H1 (cell line): ENCODE data around the gene TFDP1. TPM values are rescaled to one million over a fixed set of nuclear protein-coding genes. Genes with fewer than 3 reads are reported as not detected.

Experiments
- CTCF ChIA-PET: fragments of 300-600 bp; sonication (Branson Sonifier 250); formaldehyde crosslinking; loops from one replicate; lab custom pipeline; 2021; ENCODE audit not compliant: partially characterized antibody; lab: Charles Lee
- POLR2A ChIA-PET: fragments of 300-600 bp; sonication (Branson Sonifier 250); formaldehyde crosslinking; loops from one replicate; lab custom pipeline; 2021; ENCODE audit warnings: inconsistent platforms; ENCODE audit not compliant: partially characterized antibody; lab: Charles Lee
- DNase-seq, 2 experiments: peaks; one replicate each; pipeline versions ENCODE4 v3.0.0 to v3.0.0-alpha.2; 2010 to 2022; ENCODE audit warnings: low spot score in 2 of 2, low read depth in 1 of 2, mixed read lengths in 1 of 2
- FAIRE-seq: peaks from 2 replicates; lab custom pipeline; 2011; peaks lifted over from hg19 to GRCh38; lab: Jason Lieb, UNC
- H2AFZ ChIP-seq: 2 replicates; pipeline ENCODE4 v1.8.1; 2012; ENCODE audit warnings: low read length, inconsistent platforms
- H2AK5ac ChIP-seq: 2 replicates; pipeline ENCODE4 v1.6.1; 2013; ENCODE audit warnings: low read depth, low read length
- H2BK120ac ChIP-seq: replicated peaks from 2 replicates; pipeline ENCODE3; 2013; ENCODE audit warnings: low read depth, low read length, inconsistent platforms
- H2BK12ac ChIP-seq: 2 replicates; pipeline ENCODE4 v1.6.1; 2013; ENCODE audit warnings: low read depth, low read length
- H2BK15ac ChIP-seq: 2 replicates; pipeline ENCODE4 v1.6.1; 2013; ENCODE audit warnings: low read length
- H2BK20ac ChIP-seq: 2 replicates; pipeline ENCODE4 v1.6.1; 2013; ENCODE audit warnings: low read length
- H2BK5ac ChIP-seq: 2 replicates; pipeline ENCODE4 v1.6.1; 2013; ENCODE audit warnings: low read depth, low read length
- H3K14ac ChIP-seq: 2 replicates; pipeline ENCODE4 v1.6.1; 2013; ENCODE audit warnings: inconsistent platforms; ENCODE audit not compliant: insufficient read length
- H3K18ac ChIP-seq: 2 replicates; pipeline ENCODE4 v1.6.1; 2013; ENCODE audit warnings: low read length; ENCODE audit errors: extremely low read depth
- H3K23ac ChIP-seq: 2 replicates; pipeline ENCODE4 v1.6.1; 2013; ENCODE audit warnings: inconsistent platforms; ENCODE audit not compliant: insufficient read length
- H3K23me2 ChIP-seq: 2 replicates; pipeline ENCODE4 v1.6.1; 2013; ENCODE audit warnings: low read depth, low read length
- H3K27ac ChIP-seq: 2 replicates; pipeline ENCODE4 v1.6.1; 2011; ENCODE audit warnings: low read depth, low read length, inconsistent platforms
- H3K27me3 ChIP-seq, 4 experiments: replicated peaks in 1 of 4; 1 replicate in 1 of 4; 2 replicates in 3 of 4; pipeline versions ENCODE4 v1.6.1 to v1.8.1; 2011 to 2013; ENCODE audit warnings: low read length in 3 of 4, mild to moderate bottlenecking in 3 of 4, inconsistent platforms in 2 of 4, mixed read lengths in 2 of 4, moderate library complexity in 1 of 4; ENCODE audit not compliant: control insufficient read depth in 3 of 4, insufficient read depth in 3 of 4; ENCODE audit errors: extremely low read depth in 1 of 4
- H3K36me3 ChIP-seq, 4 experiments: 2 replicates each; pipeline versions ENCODE4 v1.6.1 to v1.8.1; 2011 to 2013; ENCODE audit warnings: mild to moderate bottlenecking in 4 of 4, low read length in 3 of 4, moderate library complexity in 2 of 4, control low read depth in 1 of 4, inconsistent platforms in 1 of 4; ENCODE audit not compliant: insufficient read depth in 4 of 4, control insufficient read depth in 2 of 4
- H3K4ac ChIP-seq: replicated peaks from 2 replicates; pipeline ENCODE3; 2013; ENCODE audit warnings: low read length, low read depth, mixed read lengths, inconsistent platforms; ENCODE audit not compliant: insufficient read length
- H3K4me1 ChIP-seq, 4 experiments: replicated peaks in 1 of 4; 1 replicate in 1 of 4; 2 replicates in 3 of 4; pipeline versions ENCODE4 v1.6.1 to v1.8.1; 2011 to 2013; ENCODE audit warnings: low read length in 3 of 4, inconsistent platforms in 2 of 4, mixed read lengths in 1 of 4; ENCODE audit not compliant: insufficient read depth in 4 of 4, control insufficient read depth in 3 of 4
- H3K4me2 ChIP-seq, 2 experiments: 2 replicates each; pipeline versions ENCODE4 v1.6.1 to v1.8.1; 2011 to 2013; ENCODE audit warnings: low read depth in 2 of 2, low read length in 2 of 2, control low read depth in 1 of 2, inconsistent platforms in 1 of 2, mild to moderate bottlenecking in 1 of 2; ENCODE audit not compliant: insufficient read depth in 1 of 2
- H3K4me3 ChIP-seq, 4 experiments: fragments of 200-600, 300-600 bp in 1 of 4; sonication (generic), shearing (Covaris generic), sonication (Bioruptor Twin) in 1 of 4; 2 replicates each; pipeline versions ENCODE4 v1.5.1 to v1.8.1; 2011 to 2016; ENCODE audit warnings: low read length in 4 of 4, low read depth in 3 of 4, control low read depth in 2 of 4, inconsistent platforms in 2 of 4, mild to moderate bottlenecking in 2 of 4, mixed read lengths in 1 of 4, moderate library complexity in 1 of 4; ENCODE audit not compliant: insufficient read depth in 2 of 4; ENCODE audit errors: extremely low read depth in 1 of 4
- H3K56ac ChIP-seq: replicated peaks from 2 replicates; pipeline ENCODE3; 2013; ENCODE audit warnings: low read depth, mild to moderate bottlenecking, mixed read lengths, low read length, inconsistent platforms; ENCODE audit not compliant: insufficient read length
- H3K79me1 ChIP-seq: 2 replicates; pipeline ENCODE4 v1.6.1; 2013; ENCODE audit warnings: low read depth, low read length, control low read depth
- H3K79me2 ChIP-seq, 2 experiments: 2 replicates each; pipeline versions ENCODE4 v1.6.1 to v1.8.1; 2012 to 2013; ENCODE audit warnings: low read length in 2 of 2, mild to moderate bottlenecking in 2 of 2, inconsistent platforms in 1 of 2; ENCODE audit not compliant: insufficient read depth in 2 of 2, control insufficient read depth in 1 of 2
- H3K9ac ChIP-seq, 4 experiments: replicated peaks in 1 of 4; 1 replicate in 1 of 4; 2 replicates in 3 of 4; pipeline versions ENCODE4 v1.6.1 to v1.8.1; 2011 to 2013; ENCODE audit warnings: low read depth in 3 of 4, low read length in 3 of 4, control low read depth in 2 of 4, mild to moderate bottlenecking in 2 of 4, moderate library complexity in 2 of 4, inconsistent platforms in 1 of 4; ENCODE audit errors: extremely low read depth in 1 of 4
- H3K9me3 ChIP-seq, 2 experiments: 2 replicates each; pipeline versions ENCODE4 v1.6.1 to v1.8.1; 2012 to 2013; ENCODE audit warnings: mild to moderate bottlenecking in 2 of 2, moderate library complexity in 2 of 2, control low read depth in 1 of 2, inconsistent platforms in 1 of 2, low read depth in 1 of 2, low read length in 1 of 2, mixed read lengths in 1 of 2; ENCODE audit not compliant: insufficient read depth in 2 of 2
- H4K20me1 ChIP-seq, 2 experiments: replicated peaks in 1 of 2; 2 replicates each; pipeline versions ENCODE3 to v1.8.1; 2011 to 2013; ENCODE audit warnings: inconsistent platforms in 2 of 2, low read length in 2 of 2, mild to moderate bottlenecking in 1 of 2; ENCODE audit not compliant: insufficient read depth in 2 of 2, control insufficient read depth in 1 of 2
- H4K5ac ChIP-seq: 2 replicates; pipeline ENCODE4 v1.6.1; 2013; ENCODE audit warnings: low read length, low read depth, mixed read lengths, inconsistent platforms; ENCODE audit not compliant: insufficient read length
- H4K8ac ChIP-seq: 2 replicates; pipeline ENCODE4 v1.8.0; 2013; ENCODE audit warnings: mild to moderate bottlenecking, moderate library complexity, low read length, inconsistent platforms; ENCODE audit not compliant: insufficient read depth; ENCODE audit errors: extremely low read depth
- H4K91ac ChIP-seq: replicated peaks from 2 replicates; pipeline ENCODE3; 2013; ENCODE audit warnings: low read length, mixed read lengths, inconsistent platforms; ENCODE audit not compliant: insufficient read length
- CTCF ChIP-seq, 3 experiments: IDR thresholded peaks; 1 replicate in 2 of 3; 2 replicates in 1 of 3; pipeline versions ENCODE4 v1.5.1 to v1.6.1; 2011; ENCODE audit warnings: low read length in 3 of 3, mild to moderate bottlenecking in 3 of 3, inconsistent platforms in 2 of 3, low read depth in 1 of 3, moderate library complexity in 1 of 3; ENCODE audit not compliant: insufficient read depth in 1 of 3; ENCODE audit errors: control extremely low read depth in 1 of 3
- EZH2 ChIP-seq: fragments of 200-600 bp; sonication (generic); IDR thresholded peaks from 2 replicates; pipeline ENCODE4 v1.7.1; 2012; ENCODE audit warnings: low read depth, mild to moderate bottlenecking, moderate library complexity, low read length, inconsistent platforms; ENCODE audit not compliant: severe bottlenecking
- FOSL1 ChIP-seq: IDR thresholded peaks from 2 replicates; pipeline ENCODE4 v1.6.1; 2011; ENCODE audit warnings: mild to moderate bottlenecking, low read depth, low read length, moderate library complexity; ENCODE audit not compliant: insufficient read depth
- NRF1 ChIP-seq: IDR thresholded peaks from 2 replicates; pipeline ENCODE4 v1.6.1; 2011; ENCODE audit warnings: mild to moderate bottlenecking, low read depth, low read length, improper control_type of control experiment
- RBBP5 ChIP-seq: IDR thresholded peaks from 2 replicates; pipeline ENCODE4 v1.7.1; 2012; ENCODE audit warnings: low read depth, mild to moderate bottlenecking, inconsistent platforms, low read length, moderate library complexity, borderline replicate concordance
- RNF2 ChIP-seq: fragments of 200-900, 300-1000 bp; sonication (generic); IDR thresholded peaks from 2 replicates; pipeline ENCODE4 v1.7.1; 2016; ENCODE audit warnings: borderline replicate concordance, low read depth, mild to moderate bottlenecking, antibody characterized with exemption, low read length; ENCODE audit not compliant: poor library complexity, severe bottlenecking; ENCODE audit errors: missing control alignments
- SRF ChIP-seq: IDR thresholded peaks from 2 replicates; pipeline ENCODE4 v1.6.1; 2011; ENCODE audit warnings: mild to moderate bottlenecking, low read depth, low read length, moderate library complexity
- TAF7 ChIP-seq: optimal IDR thresholded peaks from 2 replicates; pipeline ENCODE3; 2011; ENCODE audit warnings: low read depth, mild to moderate bottlenecking, inconsistent platforms, low read length, moderate library complexity, borderline replicate concordance
- USF2 ChIP-seq: IDR thresholded peaks from 2 replicates; pipeline ENCODE4 v1.6.1; 2011; ENCODE audit warnings: low read length, improper control_type of control experiment
- WGBS, 2 experiments: shearing (Covaris generic) in 1 of 2; methylation state at CpG; one replicate each; pipeline versions ENCODE4 v1.1.6 to v1.1.7; 2013 to 2015; ENCODE audit warnings: low lambda C conversion rate in 2 of 2, mixed read lengths in 2 of 2, inconsistent platforms in 1 of 2, low coverage in 1 of 2, missing lambda C conversion rate in 1 of 2; ENCODE audit not compliant: insufficient replicate concordance in 2 of 2, insufficient coverage in 1 of 2, insufficient read length in 1 of 2; ENCODE audit errors: extremely low coverage in 1 of 2, missing lambda C conversion rate in 1 of 2; 5-methylcytosine and 5-hydroxymethylcytosine counted together
- polyA plus RNA-seq, 7 experiments: library from polyadenylated mRNA; depleted of rRNA in 3 of 7; stranded (reverse) in 5 of 7; unstranded in 2 of 7; fragments of >200 nt in 5 of 7; fragments of 200-250 nt in 2 of 7; gene quantifications; 1 replicate in 5 of 7; 2 replicates in 1 of 7; 4 replicates in 1 of 7; pipeline versions ENCODE4 v1.2.1 to v1.2.3, GENCODE V29; 2011 to 2013; ENCODE audit warnings: missing spikeins in 2 of 7, mixed read lengths in 2 of 7
- total RNA-seq: library from RNA; stranded (reverse); fragmentation: NEBNext Ultra II Directional; extraction: Animal tissue kit (Norgen Biotek cat#: 25700); gene quantifications from 2 replicates; pipeline ENCODE4 v1.2.1, GENCODE V29; 2021

The TFDP1 gene
- total and polyA plus RNA-seq, 2 of the 8 experiments (the other 6 are each of a cell fraction or from before 2014, with no cell fraction given), result 43.6 to 81.9 TPM

GRCh38 chr13:113624235-113624587, 39.7 kb downstream of the TFDP1 start:
- no peak overlapping the region for H2BK20ac ChIP-seq
- H2BK15ac ChIP-seq, result no peak overlapping the region
- H3K14ac ChIP-seq, result no peak overlapping the region
- no peak overlapping the region for H3K27ac ChIP-seq
- FAIRE-seq, result no peak
- no peak overlapping the region for H4K8ac ChIP-seq
- no peaks in the 10 kb centered on the region for H3K27me3 ChIP-seq
- no peak overlapping the region for H2BK5ac ChIP-seq
- H4K20me1 ChIP-seq, result peaks cover 5 to 9% of the 10 kb centered on the region in 2 experiments
- no peak overlapping the region for H4K91ac ChIP-seq
- H3K79me2 ChIP-seq, result peaks cover 0 to 27% of the 10 kb centered on the region in 2 experiments; a peak in 2 of 4 replicates
- H3K23me2 ChIP-seq, result no peaks in the 10 kb centered on the region
- CTCF ChIA-PET, result no interaction called here
- H3K36me3 ChIP-seq, result peaks cover 0 to 21% (median 11%) of the 10 kb centered on the region in 4 experiments; a peak in 5 of 8 replicates
- no peak overlapping the region for H2AK5ac ChIP-seq
- H3K4me2 ChIP-seq, result no peak overlapping the region
- no peak overlapping the region for H2BK12ac ChIP-seq
- H3K18ac ChIP-seq, result no peak overlapping the region
- peaks cover 8% of the 10 kb centered on the region; the same call in 1 of the 2 replicates for H3K79me1 ChIP-seq
- H3K9me3 ChIP-seq, result peaks cover 0 to 14% of the 10 kb centered on the region in 2 experiments; a peak in 1 of 4 replicates
- no peak overlapping the region for H2AFZ ChIP-seq
- peaks cover 0 to 3% (median 0%) of the 10 kb centered on the region in 4 experiments; a peak in 1 of 7 replicates for H3K4me1 ChIP-seq
- WGBS, 2 experiments, result 93% methylated on average over 9 of the region's 9 CpGs; no CpG with 5 or more reads in 1 of the 2 experiments
- H3K56ac ChIP-seq, result no peak overlapping the region
- H3K23ac ChIP-seq, result no peak overlapping the region
- POLR2A ChIA-PET, result interaction anchor here (1.2 kb wide), 1 partner anchor 10 kb away, joined by 4 read pairs; no protein-coding TSS in a partner anchor
- no peak overlapping the region for H4K5ac ChIP-seq
- DNase-seq, result no peak
- H3K4ac ChIP-seq, result no peak overlapping the region
- no peak overlapping the region for H3K4me3 ChIP-seq
- H2BK120ac ChIP-seq, result no peak overlapping the region
- no peak overlapping the region for H3K9ac ChIP-seq
- TF ChIP-seq FOSL1 (no peak), EZH2 (no peak), RBBP5 (no peak), NRF1 (no peak), SRF (no peak), RNF2 (no peak), TAF7 (no peak), USF2 (no peak), CTCF (IDR thresholded peaks at IDR 0.05; ENCODE audit: control extremely low read depth in 1 of 3, insufficient read depth in 1 of 3, low read depth in 1 of 3, low read length in 3 of 3) (no peak)
